HCT116 (cell line): ENCODE results near the gene BCKDK.

Experiments
- EZH2 ChIP-seq: fragments of 200-600 bp; sonication (generic); IDR thresholded peaks from 2 replicates; pipeline ENCODE4 v1.6.1; 2017; ENCODE audit warnings: antibody characterized with exemption, mixed run types
- JUND ChIP-seq: IDR thresholded peaks from 2 replicates; pipeline ENCODE4 v1.6.1; 2012
- POLR2A ChIP-seq: IDR thresholded peaks from 2 replicates; pipeline ENCODE4 v1.7.0; 2011; ENCODE audit warnings: borderline replicate concordance; ENCODE audit not compliant: insufficient read depth, insufficient read length; ENCODE audit errors: extremely low read depth
- POLR2AphosphoS5 ChIP-seq: IDR thresholded peaks from 2 replicates; pipeline ENCODE4 v1.6.1; 2011; ENCODE audit warnings: mild to moderate bottlenecking, low read depth, low read length, moderate library complexity
- RAD21 ChIP-seq: IDR thresholded peaks from 2 replicates; pipeline ENCODE4 v1.6.1; 2012; ENCODE audit warnings: low read depth, mild to moderate bottlenecking
- SIN3A ChIP-seq: IDR thresholded peaks from 2 replicates; pipeline ENCODE4 v1.6.1; 2012; ENCODE audit warnings: low read depth
- TF ChIP-seq, protein P1 (sequence below), 3 experiments: fragments of 200-600 bp in 1 of 3; sonication (generic) in 1 of 3; IDR thresholded peaks in 2 of 3; conservative IDR thresholded peaks in 1 of 3; 2 replicates each; pipeline ENCODE4 v1.5.1; 2012 to 2017; ENCODE audit warnings: low read depth in 2 of 3, low read length in 2 of 3, antibody characterized with exemption in 1 of 3, borderline replicate concordance in 1 of 3, control low read depth in 1 of 3, mild to moderate bottlenecking in 1 of 3, mixed read lengths in 1 of 3, mixed run types in 1 of 3, moderate library complexity in 1 of 3; ENCODE audit not compliant: insufficient read depth in 1 of 3
- TF ChIP-seq, protein P2 (sequence below): IDR thresholded peaks from 2 replicates; pipeline ENCODE4 v1.6.1; 2012; ENCODE audit warnings: low read depth
- TF ChIP-seq, protein P3 (sequence below): IDR thresholded peaks from 2 replicates; pipeline ENCODE4 v1.6.1; 2012

DNA sequence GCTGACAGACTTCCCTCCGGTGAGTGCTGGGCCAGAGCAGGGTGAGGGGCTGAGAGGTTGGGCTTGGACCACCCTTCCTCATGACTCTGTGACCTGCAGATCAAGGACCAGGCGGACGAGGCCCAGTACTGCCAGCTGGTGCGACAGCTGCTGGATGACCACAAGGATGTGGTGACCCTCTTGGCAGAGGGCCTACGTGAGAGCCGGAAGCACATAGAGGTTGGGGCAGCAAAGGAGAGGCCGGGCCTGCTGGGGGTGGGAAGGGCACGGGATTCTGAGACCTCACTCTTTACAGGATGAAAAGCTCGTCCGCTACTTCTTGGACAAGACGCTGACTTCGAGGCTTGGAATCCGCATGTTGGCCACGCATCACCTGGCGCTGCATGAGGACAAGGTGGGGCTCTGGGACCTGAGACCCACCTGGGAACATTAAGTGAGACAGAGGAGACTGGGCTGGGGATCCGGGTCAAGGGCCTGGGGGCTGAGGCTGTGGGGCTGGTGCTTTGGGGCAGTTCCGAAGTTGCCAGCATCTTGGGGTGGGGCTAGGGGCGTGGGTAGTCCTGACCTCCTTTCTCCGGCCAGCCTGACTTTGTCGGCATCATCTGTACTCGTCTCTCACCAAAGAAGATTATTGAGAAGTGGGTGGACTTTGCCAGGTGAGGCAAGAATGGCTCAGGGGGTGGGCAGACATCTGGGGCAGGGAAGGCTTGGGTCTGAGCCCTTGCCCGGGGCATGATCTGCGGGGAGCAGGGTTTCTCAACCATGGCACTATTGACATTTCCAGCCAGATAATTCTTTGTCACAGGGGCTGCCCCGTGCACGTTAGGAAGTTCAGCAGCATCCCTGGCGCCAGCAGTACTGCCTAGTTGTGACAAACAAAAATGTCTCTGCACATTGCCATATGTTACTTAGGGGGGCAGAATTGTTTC, 2.2 kb downstream of the BCKDK start:
- TF ChIP-seq, protein P1, sequence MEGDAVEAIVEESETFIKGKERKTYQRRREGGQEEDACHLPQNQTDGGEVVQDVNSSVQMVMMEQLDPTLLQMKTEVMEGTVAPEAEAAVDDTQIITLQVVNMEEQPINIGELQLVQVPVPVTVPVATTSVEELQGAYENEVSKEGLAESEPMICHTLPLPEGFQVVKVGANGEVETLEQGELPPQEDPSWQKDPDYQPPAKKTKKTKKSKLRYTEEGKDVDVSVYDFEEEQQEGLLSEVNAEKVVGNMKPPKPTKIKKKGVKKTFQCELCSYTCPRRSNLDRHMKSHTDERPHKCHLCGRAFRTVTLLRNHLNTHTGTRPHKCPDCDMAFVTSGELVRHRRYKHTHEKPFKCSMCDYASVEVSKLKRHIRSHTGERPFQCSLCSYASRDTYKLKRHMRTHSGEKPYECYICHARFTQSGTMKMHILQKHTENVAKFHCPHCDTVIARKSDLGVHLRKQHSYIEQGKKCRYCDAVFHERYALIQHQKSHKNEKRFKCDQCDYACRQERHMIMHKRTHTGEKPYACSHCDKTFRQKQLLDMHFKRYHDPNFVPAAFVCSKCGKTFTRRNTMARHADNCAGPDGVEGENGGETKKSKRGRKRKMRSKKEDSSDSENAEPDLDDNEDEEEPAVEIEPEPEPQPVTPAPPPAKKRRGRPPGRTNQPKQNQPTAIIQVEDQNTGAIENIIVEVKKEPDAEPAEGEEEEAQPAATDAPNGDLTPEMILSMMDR (IDR thresholded peaks at IDR 0.05 in 2 of 3, conservative IDR thresholded peaks at IDR 0.05 in 1 of 3; ENCODE audit: borderline replicate concordance in 1 of 3, insufficient read depth in 1 of 3, low read depth in 2 of 3, low read length in 2 of 3), result no peak
- TF ChIP-seq, protein P2, sequence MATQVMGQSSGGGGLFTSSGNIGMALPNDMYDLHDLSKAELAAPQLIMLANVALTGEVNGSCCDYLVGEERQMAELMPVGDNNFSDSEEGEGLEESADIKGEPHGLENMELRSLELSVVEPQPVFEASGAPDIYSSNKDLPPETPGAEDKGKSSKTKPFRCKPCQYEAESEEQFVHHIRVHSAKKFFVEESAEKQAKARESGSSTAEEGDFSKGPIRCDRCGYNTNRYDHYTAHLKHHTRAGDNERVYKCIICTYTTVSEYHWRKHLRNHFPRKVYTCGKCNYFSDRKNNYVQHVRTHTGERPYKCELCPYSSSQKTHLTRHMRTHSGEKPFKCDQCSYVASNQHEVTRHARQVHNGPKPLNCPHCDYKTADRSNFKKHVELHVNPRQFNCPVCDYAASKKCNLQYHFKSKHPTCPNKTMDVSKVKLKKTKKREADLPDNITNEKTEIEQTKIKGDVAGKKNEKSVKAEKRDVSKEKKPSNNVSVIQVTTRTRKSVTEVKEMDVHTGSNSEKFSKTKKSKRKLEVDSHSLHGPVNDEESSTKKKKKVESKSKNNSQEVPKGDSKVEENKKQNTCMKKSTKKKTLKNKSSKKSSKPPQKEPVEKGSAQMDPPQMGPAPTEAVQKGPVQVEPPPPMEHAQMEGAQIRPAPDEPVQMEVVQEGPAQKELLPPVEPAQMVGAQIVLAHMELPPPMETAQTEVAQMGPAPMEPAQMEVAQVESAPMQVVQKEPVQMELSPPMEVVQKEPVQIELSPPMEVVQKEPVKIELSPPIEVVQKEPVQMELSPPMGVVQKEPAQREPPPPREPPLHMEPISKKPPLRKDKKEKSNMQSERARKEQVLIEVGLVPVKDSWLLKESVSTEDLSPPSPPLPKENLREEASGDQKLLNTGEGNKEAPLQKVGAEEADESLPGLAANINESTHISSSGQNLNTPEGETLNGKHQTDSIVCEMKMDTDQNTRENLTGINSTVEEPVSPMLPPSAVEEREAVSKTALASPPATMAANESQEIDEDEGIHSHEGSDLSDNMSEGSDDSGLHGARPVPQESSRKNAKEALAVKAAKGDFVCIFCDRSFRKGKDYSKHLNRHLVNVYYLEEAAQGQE, result no peak
- TF ChIP-seq SIN3A, result no peak
- TF ChIP-seq, protein P3, sequence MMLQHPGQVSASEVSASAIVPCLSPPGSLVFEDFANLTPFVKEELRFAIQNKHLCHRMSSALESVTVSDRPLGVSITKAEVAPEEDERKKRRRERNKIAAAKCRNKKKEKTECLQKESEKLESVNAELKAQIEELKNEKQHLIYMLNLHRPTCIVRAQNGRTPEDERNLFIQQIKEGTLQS, result no peak
- TF ChIP-seq POLR2A, result no peak
- no peak for TF ChIP-seq JUND
- TF ChIP-seq RAD21, result no peak
- no peak for TF ChIP-seq POLR2AphosphoS5
- TF ChIP-seq EZH2, result no peak
